Measurements from ENCODE around the gene FIP1L1. TPM values are rescaled to one million over a fixed set of nuclear protein-coding genes. Genes with fewer than 3 reads are reported as not detected.

The FIP1L1 gene
- total RNA-seq, 1 donor from 2014 or later, result 31.7 TPM

- Histone ChIP-seq H3K4me1 (peaks cover 31% of the 10 kb centered on the region), H3K36me3 (no peaks in the 10 kb centered on the region), H3K4me3 (no peak overlapping the region), H3K27me3 (no peaks in the 10 kb centered on the region), H3K9me3 (no peaks in the 10 kb centered on the region), H3K27ac (peak overlapping the region; percentile 71)
- intact Hi-C loops (cut with DNase I), result no loop called here
- TF ChIP-seq POLR2A (IDR thresholded peaks at IDR 0.05) (no peak), POLR2AphosphoS5 (IDR thresholded peaks at IDR 0.05; ENCODE audit: insufficient read depth in 1 of 2, low read depth in 1 of 2) (no peak)
- TF ChIP-seq, protein P1, sequence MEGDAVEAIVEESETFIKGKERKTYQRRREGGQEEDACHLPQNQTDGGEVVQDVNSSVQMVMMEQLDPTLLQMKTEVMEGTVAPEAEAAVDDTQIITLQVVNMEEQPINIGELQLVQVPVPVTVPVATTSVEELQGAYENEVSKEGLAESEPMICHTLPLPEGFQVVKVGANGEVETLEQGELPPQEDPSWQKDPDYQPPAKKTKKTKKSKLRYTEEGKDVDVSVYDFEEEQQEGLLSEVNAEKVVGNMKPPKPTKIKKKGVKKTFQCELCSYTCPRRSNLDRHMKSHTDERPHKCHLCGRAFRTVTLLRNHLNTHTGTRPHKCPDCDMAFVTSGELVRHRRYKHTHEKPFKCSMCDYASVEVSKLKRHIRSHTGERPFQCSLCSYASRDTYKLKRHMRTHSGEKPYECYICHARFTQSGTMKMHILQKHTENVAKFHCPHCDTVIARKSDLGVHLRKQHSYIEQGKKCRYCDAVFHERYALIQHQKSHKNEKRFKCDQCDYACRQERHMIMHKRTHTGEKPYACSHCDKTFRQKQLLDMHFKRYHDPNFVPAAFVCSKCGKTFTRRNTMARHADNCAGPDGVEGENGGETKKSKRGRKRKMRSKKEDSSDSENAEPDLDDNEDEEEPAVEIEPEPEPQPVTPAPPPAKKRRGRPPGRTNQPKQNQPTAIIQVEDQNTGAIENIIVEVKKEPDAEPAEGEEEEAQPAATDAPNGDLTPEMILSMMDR (IDR thresholded peaks at IDR 0.05), result no peak
- no peak for DNase-seq (ENCODE audit: extremely low spot score in 2 of 2)
These were observed 117.4 kb downstream of the FIP1L1 start for GRCh38 chr4:53494851-53495250.

DNA sequence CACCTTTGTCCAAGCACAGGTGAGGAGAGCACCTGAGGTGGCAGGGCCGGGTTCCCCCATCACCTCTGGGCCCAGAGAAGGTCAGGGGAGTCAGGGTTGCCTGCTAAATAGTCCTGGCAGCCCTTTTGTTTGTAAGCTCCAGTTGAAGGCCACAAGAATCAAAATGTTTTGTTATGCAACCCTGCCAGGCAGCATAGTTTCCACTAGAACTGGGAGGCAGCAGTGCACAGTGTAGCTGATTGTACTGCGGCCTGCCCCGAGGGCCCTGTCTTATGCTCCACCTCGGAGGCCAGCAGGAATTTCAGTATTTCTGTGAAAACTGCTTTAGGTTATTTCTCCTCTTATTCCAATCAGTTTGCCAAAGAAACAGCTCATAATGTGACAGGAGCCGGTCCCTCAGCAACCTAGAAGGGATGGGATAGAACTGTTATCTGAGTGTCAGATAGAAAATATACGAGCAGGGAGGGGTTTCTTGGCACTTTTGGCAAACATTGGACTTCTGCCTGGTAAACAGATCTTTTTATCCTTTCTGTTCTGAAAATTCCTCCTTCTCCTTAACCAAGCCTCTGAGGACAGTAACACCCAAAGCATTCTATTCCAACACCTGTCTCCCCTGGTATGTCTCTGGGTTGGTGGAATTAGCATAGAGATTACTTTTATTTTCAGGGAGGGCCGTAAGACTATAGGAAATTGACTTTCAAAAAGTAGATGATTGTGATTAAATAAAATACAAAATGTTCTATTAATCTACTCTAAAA is 120.2 kb downstream of the FIP1L1 start:
- intact Hi-C loops (cut with DNase I), result no loop called here
- no peaks in the 10 kb centered on the region for H3K36me3 ChIP-seq
- H3K4me1 ChIP-seq, result peaks cover 24% of the 10 kb centered on the region
- no peaks in the 10 kb centered on the region for H3K27me3 ChIP-seq
- H3K4me3 ChIP-seq, result no peak overlapping the region
- TF ChIP-seq, protein P1 (IDR thresholded peaks at IDR 0.05), result no peak
- TF ChIP-seq POLR2AphosphoS5 (IDR thresholded peaks at IDR 0.05; ENCODE audit: insufficient read depth in 1 of 2, low read depth in 1 of 2), result peak in 1 of 2 donors; percentile 13
- no peak for TF ChIP-seq POLR2A (IDR thresholded peaks at IDR 0.05)
- peak overlapping the region; percentile 71 for H3K27ac ChIP-seq
- H3K9me3 ChIP-seq, result no peaks in the 10 kb centered on the region
- no peak for DNase-seq (ENCODE audit: extremely low spot score in 2 of 2)

GRCh38 chr4:53498706-53499105 is 121.3 kb downstream of the FIP1L1 start:
- Histone ChIP-seq H3K4me3 (no peak overlapping the region), H3K27me3 (no peaks in the 10 kb centered on the region), H3K9me3 (no peaks in the 10 kb centered on the region), H3K27ac (peak overlapping the region; percentile 71), H3K4me1 (peaks cover 24% of the 10 kb centered on the region), H3K36me3 (no peaks in the 10 kb centered on the region)
- no peak for TF ChIP-seq POLR2A (IDR thresholded peaks at IDR 0.05)
- TF ChIP-seq POLR2AphosphoS5 (IDR thresholded peaks at IDR 0.05; ENCODE audit: insufficient read depth in 1 of 2, low read depth in 1 of 2), result no peak
- TF ChIP-seq, protein P1 (IDR thresholded peaks at IDR 0.05), result no peak
- no peak for DNase-seq (ENCODE audit: extremely low spot score in 2 of 2)
- intact Hi-C loops (cut with DNase I), result no loop called here

DNA sequence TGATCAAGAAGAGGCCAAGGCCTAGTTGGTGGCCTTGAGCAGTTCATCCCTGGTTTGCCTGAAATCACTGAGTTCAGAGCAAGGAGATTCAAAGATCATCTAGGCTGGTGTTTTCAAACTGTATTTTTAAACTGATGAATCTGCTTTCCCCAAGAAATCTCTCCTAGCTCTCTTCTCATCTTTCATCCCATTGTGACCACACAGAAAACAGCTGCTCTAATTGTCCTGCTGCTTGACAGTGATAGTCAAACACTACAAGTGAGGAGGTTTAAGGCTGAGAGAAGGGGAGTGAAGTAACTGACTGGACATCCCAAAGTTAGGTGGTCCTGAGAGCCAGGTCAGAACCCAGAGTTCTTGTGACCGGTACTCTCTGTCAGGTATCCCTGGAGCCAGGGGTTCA is 122.3 kb downstream of the FIP1L1 start:
- intact Hi-C loops (cut with DNase I), result no loop called here
- no peaks in the 10 kb centered on the region for H3K36me3 ChIP-seq
- peaks cover 24% of the 10 kb centered on the region for H3K4me1 ChIP-seq
- H3K27ac ChIP-seq, result no peak overlapping the region
- TF ChIP-seq, protein P1 (IDR thresholded peaks at IDR 0.05), result no peak
- no peak for TF ChIP-seq POLR2AphosphoS5 (IDR thresholded peaks at IDR 0.05; ENCODE audit: insufficient read depth in 1 of 2, low read depth in 1 of 2)
- TF ChIP-seq POLR2A (IDR thresholded peaks at IDR 0.05), result no peak
- no peak overlapping the region for H3K4me3 ChIP-seq
- no peaks in the 10 kb centered on the region for H3K9me3 ChIP-seq
- no peak for DNase-seq (ENCODE audit: extremely low spot score in 2 of 2)
- no peaks in the 10 kb centered on the region for H3K27me3 ChIP-seq

- H3K27me3 ChIP-seq, result no peaks in the 10 kb centered on the region
- intact Hi-C loops (cut with DNase I), result no loop called here
- DNase-seq (ENCODE audit: extremely low spot score in 2 of 2), result no peak
- peaks cover 24% of the 10 kb centered on the region for H3K4me1 ChIP-seq
- no peak overlapping the region for H3K27ac ChIP-seq
- no peaks in the 10 kb centered on the region for H3K36me3 ChIP-seq
- H3K9me3 ChIP-seq, result no peaks in the 10 kb centered on the region
- TF ChIP-seq, protein P1 (IDR thresholded peaks at IDR 0.05), result no peak
- TF ChIP-seq POLR2A (IDR thresholded peaks at IDR 0.05), result no peak
- TF ChIP-seq POLR2AphosphoS5 (IDR thresholded peaks at IDR 0.05; ENCODE audit: insufficient read depth in 1 of 2, low read depth in 1 of 2), result no peak
- H3K4me3 ChIP-seq, result no peak overlapping the region
These were observed 123.1 kb downstream of the FIP1L1 start for GRCh38 chr4:53500546-53500945.

Measured in vagina (tissue), 2 donors.